Kidney capillary endothelial cell (primary cell): ENCODE data around the gene SLC6A19.

ENCODE experiments used
- DNase-seq: peaks from one replicate; pipeline ENCODE4 v3.0.0-alpha.2; 2018; ENCODE audit warnings: low spot score

The SLC6A19 gene

DNA sequence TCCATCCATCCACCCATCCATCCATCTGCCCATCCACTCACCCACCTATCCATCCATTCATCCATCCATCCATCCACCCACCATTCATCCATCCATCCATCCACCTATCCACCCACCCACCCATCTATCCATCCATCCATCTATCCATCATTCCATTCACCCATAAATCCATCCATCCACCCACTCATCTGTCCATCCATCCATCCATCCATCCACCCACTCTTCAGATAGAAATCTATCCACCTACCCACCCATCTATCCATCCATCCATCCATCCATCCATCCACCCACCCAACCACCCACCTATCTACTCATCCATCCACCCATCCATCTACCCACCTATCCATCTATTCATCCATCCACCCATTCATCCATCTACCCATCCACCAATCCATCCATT, 35.0 kb upstream of the SLC6A19 start:
- no peak for DNase-seq

DNA sequence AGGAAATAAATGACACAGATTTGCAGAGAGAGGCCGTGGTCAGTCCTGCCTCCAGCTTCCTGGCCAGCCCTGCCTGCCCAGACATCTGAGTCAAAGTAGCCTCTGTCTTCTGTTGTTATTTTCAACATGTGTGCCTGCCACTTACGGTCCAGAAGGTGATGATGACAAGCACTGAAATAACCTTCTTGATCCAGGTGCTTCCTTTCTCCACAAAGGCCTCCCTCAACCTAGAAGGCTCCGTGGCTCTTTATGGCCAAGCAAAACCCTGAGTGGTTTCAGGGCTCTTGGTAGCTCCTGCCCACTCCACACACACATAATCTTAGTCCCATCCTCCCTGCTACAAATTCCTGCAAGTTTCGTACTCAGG, 34.1 kb upstream of the SLC6A19 start:
- no peak for DNase-seq

DNA sequence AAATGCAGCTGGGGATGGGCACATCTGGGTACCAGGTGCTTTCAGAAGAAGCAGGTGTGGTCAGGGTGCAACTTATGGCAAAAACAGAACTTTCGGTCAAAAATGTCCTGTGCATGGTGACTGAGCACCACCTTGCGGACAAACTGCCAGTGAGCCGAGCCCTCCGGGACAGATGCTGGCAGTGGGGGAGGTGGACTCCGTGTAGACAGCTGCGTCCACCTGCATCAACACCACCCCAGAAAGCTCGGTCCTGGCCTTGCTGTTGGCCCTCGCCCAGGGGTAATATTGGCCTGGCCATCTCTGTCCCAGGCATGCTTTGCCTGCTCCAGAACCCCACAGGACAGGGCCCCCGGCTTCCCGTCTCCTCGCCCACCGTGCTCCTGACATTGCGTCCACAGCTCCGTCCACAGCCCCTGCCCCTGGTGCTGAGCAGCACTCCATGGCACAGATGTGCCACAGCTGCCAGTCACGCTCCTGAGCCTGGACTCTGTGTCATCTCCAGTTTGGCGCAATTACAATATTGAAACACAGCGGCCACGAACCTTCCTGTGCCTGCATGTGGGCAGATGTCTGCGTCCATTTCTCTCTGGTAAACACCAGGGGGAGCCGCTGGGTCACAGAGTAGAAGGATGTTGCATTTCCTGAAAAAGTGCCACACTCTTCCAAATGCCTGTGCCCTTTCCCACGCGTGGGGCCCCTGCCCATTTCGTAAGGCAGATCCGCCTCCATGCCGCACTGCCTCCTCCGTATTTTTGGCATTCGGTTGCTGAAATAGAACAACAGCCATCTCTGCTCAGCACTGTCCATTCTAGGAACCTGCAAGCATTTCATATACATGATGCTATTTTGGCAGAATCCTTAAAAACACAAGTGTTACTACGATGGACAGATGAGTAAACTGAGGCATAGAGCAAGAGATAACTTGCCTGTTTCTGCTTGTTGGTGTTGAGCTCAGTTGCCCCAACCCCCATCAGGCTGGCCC, 33.4 kb upstream of the SLC6A19 start:
- peak; percentile 64 for DNase-seq

DNA sequence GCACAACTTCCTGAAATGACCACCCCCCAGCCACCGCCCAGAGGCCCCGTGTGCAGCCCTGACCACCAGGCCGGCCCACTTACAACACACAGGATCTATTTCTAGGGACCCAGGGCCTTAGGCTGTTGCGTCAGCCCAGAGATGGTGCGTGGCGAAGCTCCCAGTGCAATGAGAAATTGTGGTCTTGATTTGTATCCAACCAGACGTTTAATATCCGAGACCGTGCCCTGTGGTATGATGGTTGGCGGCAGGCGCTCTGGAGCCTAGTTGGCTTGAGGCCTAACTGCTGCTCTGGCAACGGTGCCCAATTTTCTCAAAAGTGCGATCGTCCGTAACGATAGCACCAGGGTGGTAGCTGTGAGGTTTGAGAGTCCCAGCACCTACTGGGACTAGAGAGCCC, 32.6 kb upstream of the SLC6A19 start:
- no peak for DNase-seq

DNA sequence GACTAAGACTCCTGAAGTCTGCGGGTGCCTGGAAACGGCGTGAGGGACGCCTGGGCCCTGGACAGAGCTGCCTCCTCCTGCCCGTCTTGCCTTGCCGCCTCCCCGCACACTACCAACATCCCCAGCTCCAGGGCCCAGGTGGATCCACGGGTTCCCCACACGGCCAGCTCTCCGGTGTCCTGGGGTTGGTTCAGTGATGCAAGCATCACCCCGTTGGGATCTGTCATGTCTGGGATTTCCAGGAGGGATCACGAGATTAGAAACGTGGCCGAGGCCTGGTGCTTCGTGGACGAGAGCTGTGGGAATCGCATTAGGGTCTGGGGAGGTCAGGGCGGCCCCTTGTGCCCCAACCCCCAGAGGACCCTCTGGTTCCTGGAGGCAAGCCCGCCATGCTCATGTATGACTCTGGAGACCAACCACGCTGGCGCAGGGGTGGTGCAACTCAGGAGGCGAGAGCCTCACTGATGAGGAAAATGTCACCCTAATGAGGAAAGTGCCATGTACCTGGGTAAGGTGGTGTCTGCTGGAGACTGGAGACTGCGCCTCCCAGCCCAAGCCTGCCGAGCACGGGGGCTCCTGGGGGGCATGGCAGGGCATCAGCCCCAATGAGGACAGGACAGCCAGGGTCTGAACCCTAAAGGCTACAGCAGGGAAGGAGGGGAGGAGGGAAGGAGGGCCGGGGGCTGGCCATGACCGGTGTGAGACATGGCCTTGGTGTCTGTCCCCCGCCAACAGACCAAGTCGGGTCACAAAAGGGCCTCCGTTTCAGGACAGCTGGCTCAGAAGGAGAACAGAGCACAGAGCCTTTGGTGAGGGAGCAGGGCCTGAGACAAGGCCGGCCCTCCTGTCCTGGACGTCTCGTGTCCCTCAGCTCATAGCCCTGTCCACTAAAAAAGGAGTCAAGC, 31.9 kb upstream of the SLC6A19 start:
- DNase-seq = no peak

DNA sequence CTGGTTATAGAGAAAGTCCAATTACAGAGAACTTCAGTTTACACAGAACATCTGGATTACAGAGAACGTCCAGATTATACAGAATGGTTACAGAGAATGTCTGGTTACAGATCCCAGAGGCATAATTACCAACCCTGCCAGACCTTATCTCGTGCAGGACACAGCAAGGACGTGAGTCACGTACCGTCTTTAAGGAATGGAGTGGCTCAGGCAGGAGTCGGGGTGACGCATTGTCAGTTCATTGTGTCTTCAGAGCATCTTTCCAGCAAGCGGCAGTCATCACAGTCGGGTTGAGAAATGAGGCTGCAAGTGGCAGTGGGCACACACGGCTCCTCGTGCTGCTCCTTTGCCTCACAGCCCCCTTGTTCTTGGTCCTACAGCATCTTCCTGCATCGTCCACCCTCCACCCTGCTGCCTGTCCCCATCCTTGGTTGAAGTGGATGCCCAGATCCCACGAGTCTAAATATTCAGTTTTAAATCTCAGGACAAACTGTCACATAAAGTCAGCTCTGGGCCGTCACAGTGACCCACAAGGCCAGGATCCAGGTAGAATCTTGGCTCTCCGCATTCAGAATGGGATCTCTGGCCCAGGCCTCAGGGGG, 30.0 kb upstream of the SLC6A19 start:
- peak; percentile 28 for DNase-seq

DNA sequence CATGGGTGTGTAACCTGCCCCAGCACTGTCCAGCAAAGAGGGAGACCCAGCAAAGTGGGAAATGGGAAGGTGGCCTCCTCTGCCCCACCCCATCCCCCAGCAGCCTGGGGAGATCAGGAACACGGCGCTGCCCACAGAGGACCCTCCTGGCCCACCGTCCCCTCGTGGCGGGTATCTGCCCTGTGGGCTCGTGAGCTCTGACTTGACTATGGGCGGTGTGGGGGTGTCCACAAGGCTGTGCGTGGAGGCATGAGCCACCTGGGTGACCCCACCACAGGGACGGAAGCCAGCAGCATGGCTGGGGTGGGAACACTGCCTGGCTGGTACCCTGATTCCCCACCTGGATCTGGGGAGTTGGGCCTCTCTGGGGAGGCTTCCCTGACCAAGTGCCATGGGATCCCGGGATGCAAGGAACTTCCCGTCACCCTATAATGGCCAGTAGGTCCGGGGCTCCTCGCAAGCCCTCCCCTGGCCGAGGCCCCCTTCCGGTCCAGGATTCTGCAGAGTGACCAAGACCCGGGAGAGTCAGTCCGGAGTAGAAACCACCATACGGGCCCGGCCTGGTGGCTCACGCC, 29.3 kb upstream of the SLC6A19 start:
- no peak for DNase-seq

DNA sequence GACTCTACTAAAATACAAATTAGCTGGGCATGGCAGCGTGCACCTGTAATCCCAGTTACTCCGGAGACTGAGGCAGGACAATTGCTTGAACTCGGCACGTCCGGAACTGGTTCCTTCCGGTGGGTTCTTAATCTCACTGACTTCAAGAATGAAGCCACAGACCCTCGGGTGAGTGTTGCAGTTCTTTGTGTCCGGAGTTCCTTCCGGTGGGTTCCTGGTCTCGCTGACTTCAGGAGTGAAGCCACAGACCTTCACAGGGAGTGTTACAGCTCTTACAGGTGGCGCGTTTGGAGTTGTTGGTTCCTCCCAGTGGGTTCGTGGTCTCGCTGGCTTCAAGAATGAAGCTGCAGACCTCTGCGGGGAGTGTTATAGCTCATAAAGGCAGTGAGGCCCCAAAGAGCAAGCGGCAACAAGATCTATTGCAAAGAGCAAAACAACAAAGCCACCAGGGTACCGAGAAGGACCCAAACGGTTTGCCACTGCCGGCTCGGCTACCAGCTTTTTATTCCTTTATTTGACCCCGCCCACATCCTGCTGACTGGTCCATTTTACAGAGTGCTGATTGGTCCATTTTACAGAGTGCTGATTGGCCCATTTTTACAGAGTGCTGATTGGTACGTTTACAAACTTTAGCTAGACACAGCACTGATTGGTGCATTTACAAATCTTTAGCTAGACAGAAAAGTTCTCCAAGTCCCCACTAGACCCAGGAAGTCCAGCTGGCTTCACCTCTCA, 28.6 kb upstream of the SLC6A19 start:
- DNase-seq = no peak

DNA sequence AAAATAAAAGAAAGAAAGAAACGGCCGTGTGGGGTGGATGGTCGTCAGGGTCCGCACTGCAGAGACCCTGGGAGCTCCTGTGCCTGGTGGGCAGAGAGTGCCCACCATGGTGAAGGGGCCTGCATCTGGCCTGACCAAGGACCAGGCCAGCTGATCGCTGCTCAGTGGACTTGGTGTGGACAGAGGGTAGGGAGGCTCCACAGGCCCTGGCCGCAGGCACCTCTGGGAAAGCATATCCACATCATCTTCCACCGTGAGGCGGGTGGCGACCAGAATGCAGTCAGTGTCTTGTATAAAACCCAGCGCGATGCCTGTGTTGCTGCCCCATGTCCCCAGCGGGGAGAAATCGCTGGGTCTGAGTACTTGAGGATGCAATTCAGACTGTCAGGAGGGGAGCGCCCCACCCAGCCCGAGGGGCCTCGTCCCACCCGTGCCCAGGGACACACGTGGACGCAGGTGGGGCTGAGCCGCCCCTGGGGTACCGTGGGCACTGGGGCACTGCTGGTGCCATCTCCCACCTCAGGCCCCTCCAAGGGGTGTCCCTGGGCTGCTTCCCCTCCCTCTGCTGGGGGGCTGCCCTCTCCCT, 27.8 kb upstream of the SLC6A19 start:
- no peak for DNase-seq

DNA sequence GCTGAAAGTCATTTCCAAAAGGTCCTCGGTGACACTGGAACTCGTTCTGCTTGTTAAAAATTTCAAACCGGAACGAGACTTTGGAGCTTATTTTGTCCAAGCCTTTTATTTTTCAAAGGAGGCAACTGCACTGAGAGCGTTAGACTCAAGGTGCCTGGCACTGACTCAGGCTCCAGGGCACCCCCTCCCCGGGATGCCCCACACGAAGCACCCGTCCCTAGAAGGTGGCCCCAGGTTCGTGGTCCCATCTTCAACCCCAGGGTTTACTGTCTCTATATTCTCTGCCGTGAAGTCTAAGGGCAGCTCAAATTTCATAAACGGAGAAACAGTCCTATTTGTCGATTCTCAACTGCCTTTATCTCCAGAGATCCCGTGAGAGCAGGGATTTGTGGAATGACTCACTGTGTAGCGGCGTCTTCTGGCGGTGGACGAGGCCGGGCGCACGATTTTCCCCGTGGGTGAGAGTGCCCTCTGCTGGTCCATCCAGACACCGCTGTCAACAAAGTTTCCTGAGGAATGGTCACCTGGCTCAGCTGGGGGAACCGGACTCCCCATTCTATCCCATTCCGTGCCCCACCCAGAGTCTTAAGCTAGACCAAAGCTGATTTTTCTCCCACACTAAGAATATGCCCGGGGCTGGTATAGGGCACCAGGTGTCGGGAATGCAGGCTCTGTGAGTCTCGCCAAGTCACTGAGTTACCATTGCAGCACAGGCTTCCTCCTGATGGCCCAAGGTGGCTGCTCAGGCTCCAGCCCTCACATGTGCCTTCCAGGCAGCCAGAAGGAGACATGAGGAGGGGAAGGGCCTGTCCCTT, 27.1 kb upstream of the SLC6A19 start:
- DNase-seq = peak; percentile 54

DNA sequence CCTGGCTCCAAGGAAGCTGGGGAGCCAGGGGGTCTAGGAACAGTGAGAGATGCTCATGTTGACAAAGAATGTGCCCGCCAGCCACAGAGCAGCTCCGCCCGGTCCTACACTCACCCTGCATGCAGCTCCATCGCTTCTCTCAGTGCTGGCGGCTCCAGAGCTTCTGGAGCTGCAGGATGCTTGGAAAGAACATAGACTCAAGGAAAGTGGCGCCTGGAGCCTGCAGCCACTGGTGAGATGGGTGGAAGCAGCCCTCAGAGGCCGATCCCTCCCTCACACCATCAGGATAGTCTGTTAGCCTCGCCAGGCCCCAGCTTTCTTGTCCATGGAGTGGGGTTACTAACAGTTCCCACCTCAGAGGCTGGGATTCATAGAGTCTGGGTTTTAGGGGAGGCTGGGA, 26.4 kb upstream of the SLC6A19 start:
- DNase-seq = no peak

DNA sequence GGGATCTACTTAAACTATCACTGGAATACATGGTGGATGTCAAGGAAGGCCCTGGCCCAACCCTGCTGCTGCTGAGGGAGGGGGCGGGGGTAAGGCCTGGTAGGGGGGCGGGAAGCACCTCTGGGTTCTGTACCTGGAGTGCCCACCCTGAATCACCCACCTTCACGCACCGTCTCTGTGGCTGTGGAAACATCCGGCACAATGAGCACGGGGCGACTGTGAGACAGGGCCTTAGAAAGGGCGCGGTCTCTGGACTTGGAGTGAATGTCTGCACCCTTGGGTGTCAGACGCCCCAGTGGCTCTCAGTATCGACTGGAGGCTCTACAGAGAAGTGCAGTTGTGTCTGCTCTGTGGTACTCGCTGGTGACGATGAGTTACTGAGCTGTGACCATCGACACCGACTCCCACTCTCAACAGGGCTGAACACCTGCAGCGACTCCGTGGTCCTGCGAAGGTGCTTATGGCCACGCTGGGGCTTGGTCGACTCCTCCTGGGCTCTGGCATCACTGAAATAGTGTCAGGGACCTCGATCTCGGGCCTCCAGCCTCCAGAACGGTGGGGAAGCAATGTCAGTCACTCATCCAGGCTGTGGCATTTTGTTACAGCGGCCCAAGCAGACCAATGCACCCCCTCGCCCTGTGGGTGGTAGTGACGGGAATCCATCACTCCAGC, 25.5 kb upstream of the SLC6A19 start:
- no peak for DNase-seq

DNA sequence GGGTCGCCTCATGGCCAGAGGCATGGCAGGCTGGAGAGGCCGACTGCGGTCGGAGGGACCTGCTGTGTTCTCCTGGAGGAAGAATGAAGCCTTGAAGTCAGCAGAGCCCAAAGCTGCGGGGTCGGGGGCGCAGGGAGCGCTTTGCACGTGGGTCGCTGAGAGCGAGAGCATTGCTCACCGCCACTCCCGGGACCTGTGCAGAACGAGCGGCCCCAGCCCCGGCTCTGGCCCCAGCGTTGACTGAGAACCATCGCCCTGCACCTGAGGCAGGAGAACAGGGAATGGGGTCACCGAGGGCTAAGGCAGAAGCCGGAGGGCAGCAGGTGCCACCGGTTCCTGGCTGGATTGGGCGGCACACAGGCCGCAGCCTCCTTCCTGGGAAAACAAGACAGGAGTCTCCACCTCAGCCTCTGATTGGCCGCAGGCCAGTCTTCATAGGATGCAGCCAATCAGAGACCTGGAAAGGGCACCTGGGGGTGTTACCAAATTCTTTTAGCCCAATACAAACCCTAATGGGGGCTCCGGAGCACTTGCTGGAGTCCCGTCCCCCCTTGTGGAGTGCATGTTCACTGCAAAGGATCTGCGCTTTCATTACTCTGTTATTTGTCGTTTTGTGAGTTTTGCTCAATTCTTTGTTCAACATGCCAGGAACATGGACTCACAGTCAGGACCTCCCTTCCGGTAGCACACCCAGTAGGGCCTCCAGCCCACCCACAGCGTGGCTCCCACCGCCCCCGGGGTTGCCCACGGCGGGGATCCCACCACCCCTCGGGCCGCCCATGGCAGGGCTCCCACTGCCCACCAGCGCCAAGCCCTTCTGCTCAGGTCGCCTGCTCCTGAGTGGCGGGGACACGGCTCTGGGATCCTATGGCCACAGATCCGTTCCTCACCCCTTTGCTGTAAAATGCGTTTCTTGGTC, 24.7 kb upstream of the SLC6A19 start:
- DNase-seq = no peak

DNA sequence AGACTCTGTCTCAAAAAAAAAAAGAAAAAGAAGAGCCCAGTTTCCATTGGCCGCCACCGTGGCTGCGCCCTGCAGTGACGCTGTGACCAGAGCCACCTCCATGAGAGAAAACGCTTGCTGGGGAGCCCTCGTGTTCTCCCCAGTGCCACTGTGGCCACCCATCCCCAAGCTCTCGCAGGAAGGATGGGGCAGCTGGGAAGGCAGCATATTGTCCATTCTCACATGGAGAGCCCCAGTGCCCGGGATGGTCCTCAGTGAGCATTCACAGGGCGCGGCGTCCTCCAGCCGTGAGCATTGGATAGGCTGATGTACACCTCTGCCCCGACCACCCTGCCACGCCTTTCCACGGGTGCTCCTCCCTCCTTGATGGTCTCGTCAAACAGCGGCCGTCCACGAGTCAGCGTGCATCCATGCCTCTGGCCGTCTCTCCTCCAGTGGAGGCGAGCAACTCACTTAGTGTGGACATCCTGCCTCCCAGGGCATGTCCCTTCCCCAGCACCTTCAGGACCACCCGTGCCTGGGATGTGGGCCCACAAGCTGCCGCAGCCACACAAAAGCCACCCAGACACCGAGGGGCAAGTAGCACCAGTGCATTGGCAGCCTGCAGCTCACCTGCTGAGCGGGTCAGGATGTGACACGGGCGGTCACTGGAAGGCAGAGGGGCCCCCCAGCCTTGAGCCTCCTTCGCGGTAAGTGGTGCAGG, 23.4 kb upstream of the SLC6A19 start:
- no peak for DNase-seq

DNA sequence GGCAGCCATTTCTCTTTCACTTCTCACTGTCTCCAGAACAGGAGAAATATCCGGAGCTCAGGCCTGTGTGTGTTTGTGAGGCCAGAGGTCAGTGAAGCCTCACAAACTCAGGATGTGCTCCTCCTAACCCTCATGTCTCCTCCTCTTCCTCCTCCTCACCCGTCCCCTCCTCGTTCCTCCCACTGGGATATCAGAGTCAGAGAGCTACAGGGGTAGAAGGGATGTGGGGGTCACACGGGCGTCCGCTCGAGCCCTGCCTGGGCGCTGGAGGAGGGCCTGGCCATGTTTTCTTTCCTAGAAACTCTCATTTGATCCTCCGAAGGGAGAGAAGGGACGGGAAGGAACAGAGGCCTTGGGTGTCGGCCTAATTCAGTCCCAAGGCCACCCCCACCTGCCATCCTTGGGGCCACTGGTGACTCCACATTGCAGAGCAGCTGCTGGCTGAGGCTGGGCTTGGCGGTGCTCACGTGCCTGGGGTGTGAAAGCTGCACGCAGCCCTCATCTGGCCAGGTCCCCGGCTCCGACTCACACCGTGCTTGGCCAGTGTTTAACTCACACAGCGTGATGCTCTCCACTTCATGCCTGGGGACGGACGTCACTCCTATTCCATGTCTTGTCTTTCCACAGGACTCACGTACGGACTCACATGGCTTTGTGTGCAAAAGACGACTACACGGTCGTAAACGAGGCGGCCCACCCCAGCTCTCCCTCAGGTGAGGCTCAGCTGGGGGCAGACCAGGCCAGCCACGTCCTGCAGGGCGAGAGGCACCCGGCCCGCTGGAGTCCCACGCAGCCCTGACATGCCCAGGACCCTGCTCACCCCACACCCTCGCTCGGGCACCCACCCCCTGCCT, 22.6 kb upstream of the SLC6A19 start:
- no peak for DNase-seq

DNA sequence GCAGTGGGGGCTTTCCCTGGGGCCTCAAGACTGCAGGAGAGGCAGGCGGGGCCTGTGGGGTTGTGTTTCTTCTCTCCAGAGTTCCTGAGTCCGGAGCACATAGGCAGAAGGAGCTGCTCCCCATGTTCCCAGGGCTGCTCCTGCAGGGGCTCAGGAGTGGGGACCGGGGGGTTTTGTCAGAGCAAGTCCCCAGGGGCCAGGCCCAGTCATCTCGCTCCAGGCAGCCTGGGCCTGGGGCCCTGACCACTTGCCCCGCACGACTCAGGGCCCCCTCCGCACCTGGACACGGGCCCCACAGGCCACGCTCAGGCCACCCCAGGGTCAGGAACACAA, 22.0 kb upstream of the SLC6A19 start:
- DNase-seq = no peak

DNA sequence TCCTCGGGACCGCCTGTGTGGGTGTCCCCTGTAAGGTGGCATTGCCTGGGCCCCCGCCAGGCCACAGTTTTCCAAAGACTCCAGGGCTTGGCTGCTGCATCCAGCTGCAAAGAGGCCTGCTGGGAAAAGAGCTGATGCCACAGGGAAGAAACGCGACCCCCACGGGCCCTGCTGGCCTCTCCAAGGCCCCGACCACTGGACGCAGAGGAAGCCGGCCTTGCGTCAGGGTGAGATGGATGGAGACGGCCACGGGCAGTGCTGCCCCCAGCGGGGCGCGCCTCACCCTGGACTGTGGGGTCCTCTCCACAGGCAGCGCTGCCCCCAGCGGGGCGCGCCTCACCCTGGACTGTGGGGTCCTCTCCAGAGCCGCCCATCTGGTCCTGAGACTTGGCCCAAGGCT, 21.3 kb upstream of the SLC6A19 start:
- no peak for DNase-seq
